ENCODE measurements around the gene CPNE7.
"Not testable (repeated sequence)": the region's sequence is repeated elsewhere in the genome, so short reads cannot be mapped to it uniquely, and the experiment has no call there.

Gene CPNE7

GRCh38 chr16:89581861-89582563, 6.5 kb downstream of the CPNE7 start:
- in situ Hi-C loops (cut with HindIII; ENCODE audit: low sequenced_read_pairs): no loop called here

- in situ Hi-C loops (cut with HindIII; ENCODE audit: low sequenced_read_pairs): no loop called here
These were observed 7.1 kb downstream of the CPNE7 start for GRCh38 chr16:89582614-89583196.

- in situ Hi-C loops (cut with HindIII; ENCODE audit: low sequenced_read_pairs): no loop called here
These were observed 7.8 kb downstream of the CPNE7 start for GRCh38 chr16:89583197-89583894.

- in situ Hi-C loops (cut with HindIII; ENCODE audit: low sequenced_read_pairs): no loop called here
These were observed 8.5 kb downstream of the CPNE7 start for GRCh38 chr16:89583895-89584644.

GRCh38 chr16:89584768-89585549, 9.4 kb downstream of the CPNE7 start:
- in situ Hi-C loops (cut with HindIII; ENCODE audit: low sequenced_read_pairs): no loop called here

GRCh38 chr16:89586218-89586617, 10.7 kb downstream of the CPNE7 start:
- in situ Hi-C loops (cut with HindIII; ENCODE audit: low sequenced_read_pairs): no loop called here

GRCh38 chr16:89586853-89587252, 11.3 kb downstream of the CPNE7 start:
- in situ Hi-C loops (cut with HindIII; ENCODE audit: low sequenced_read_pairs): no loop called here

GRCh38 chr16:89587676-89588075, 12.1 kb downstream of the CPNE7 start:
- in situ Hi-C loops (cut with HindIII; ENCODE audit: low sequenced_read_pairs): not testable (repeated sequence)

GRCh38 chr16:89588413-89589109, 13.0 kb downstream of the CPNE7 start:
- in situ Hi-C loops (cut with HindIII; ENCODE audit: low sequenced_read_pairs): no loop called here

GRCh38 chr16:89589241-89589926, 13.8 kb downstream of the CPNE7 start:
- in situ Hi-C loops (cut with HindIII; ENCODE audit: low sequenced_read_pairs): no loop called here

GRCh38 chr16:89593841-89594240, 18.3 kb downstream of the CPNE7 start:
- in situ Hi-C loops (cut with HindIII; ENCODE audit: low sequenced_read_pairs): no loop called here

GRCh38 chr16:89595330-89596060, 19.9 kb downstream of the CPNE7 start:
- in situ Hi-C loops (cut with HindIII; ENCODE audit: low sequenced_read_pairs): no loop called here

- in situ Hi-C loops (cut with HindIII; ENCODE audit: low sequenced_read_pairs): no loop called here
These were observed 20.6 kb downstream of the CPNE7 start for GRCh38 chr16:89596061-89596689.

GRCh38 chr16:89596957-89597649, 21.5 kb downstream of the CPNE7 start:
- in situ Hi-C loops (cut with HindIII; ENCODE audit: low sequenced_read_pairs): no loop called here

GRCh38 chr16:89598199-89598598, 22.6 kb downstream of the CPNE7 start:
- in situ Hi-C loops (cut with HindIII; ENCODE audit: low sequenced_read_pairs): no loop called here

- in situ Hi-C loops (cut with HindIII; ENCODE audit: low sequenced_read_pairs): no loop called here
These were observed 23.9 kb downstream of the CPNE7 start for GRCh38 chr16:89599451-89599858.

GRCh38 chr16:89599902-89600301, 24.3 kb downstream of the CPNE7 start:
- in situ Hi-C loops (cut with HindIII; ENCODE audit: low sequenced_read_pairs): no loop called here

GRCh38 chr16:89600427-89600826, 24.9 kb downstream of the CPNE7 start:
- in situ Hi-C loops (cut with HindIII; ENCODE audit: low sequenced_read_pairs): no loop called here
